A549 (cell line): ENCODE data around the gene ATP5PB. TPM values are rescaled to one million over a fixed set of nuclear protein-coding genes. Genes with fewer than 3 reads are reported as not detected.
A peak's percentile ranks its signal among the peaks of the same experiment; 100 is the strongest.

Source experiments
- ATAC-seq, 2 experiments: fragments of 200-7000 bp in 1 of 2; fragments of >200 bp in 1 of 2; cut with Nextera tagmentation in 1 of 2; cut with Tn5 transposase in 1 of 2; 3 replicates each; pipeline versions ENCODE4 v1.8.0 to v1.9.1; 2018 to 2020; ENCODE audit warnings: mild to moderate bottlenecking in 1 of 2, moderate library complexity in 1 of 2
- CTCF ChIA-PET: fragments of 300-600 bp; sonication (Branson Sonifier 250); formaldehyde crosslinking; extraction: SDS; loops from one replicate; lab custom pipeline; 2021; ENCODE audit warnings: antibody characterized with exemption, inconsistent platforms; lab: Yijun Ruan, JAX
- POLR2A ChIA-PET: fragments of 350-600 bp; formaldehyde crosslinking; extraction: SDS; loops from one replicate; lab custom pipeline; 2021; ENCODE audit warnings: antibody characterized with exemption, inconsistent platforms; lab: Yijun Ruan, JAX
- DNase-seq, 2 experiments: peaks; one replicate each; pipeline versions ENCODE4 v3.0.0 to v3.0.0-alpha.2; 2011 to 2016; ENCODE audit warnings: low read depth in 1 of 2, low spot score in 1 of 2
- FAIRE-seq: peaks from 2 replicates; lab custom pipeline; 2011; peaks lifted over from hg19 to GRCh38; lab: Jason Lieb, UNC
- H3K27ac ChIP-seq, 2 experiments: fragments of >200 bp; sonication (Bioruptor Twin); formaldehyde crosslinking; 3 replicates each; pipeline ENCODE4 v1.5.1; 2016 to 2017
- H3K4me1 ChIP-seq: fragments of >200 bp; sonication (Bioruptor Twin); formaldehyde crosslinking; 3 replicates; pipeline ENCODE4 v1.6.1; 2016
- H3K4me2 ChIP-seq: fragments of >200 bp; sonication (Bioruptor Twin); formaldehyde crosslinking; 3 replicates; pipeline ENCODE4 v1.6.1; 2016
- H3K4me3 ChIP-seq: fragments of >200 bp; sonication (Bioruptor Twin); formaldehyde crosslinking; 3 replicates; pipeline ENCODE4 v1.5.1; 2016
- H3K9me3 ChIP-seq: fragments of >200 bp; sonication (Bioruptor Twin); formaldehyde crosslinking; 3 replicates; pipeline ENCODE4 v1.6.1; 2016
- BCL3 ChIP-seq: fragments of >200 bp; sonication (Bioruptor Twin); formaldehyde crosslinking; IDR thresholded peaks from 3 replicates; pipeline ENCODE4 v1.6.1; 2016
- BHLHE40 ChIP-seq: IDR thresholded peaks from 2 replicates; pipeline ENCODE4 v1.6.1; 2012; ENCODE audit warnings: low read depth, low read length, inconsistent platforms
- CHD2 ChIP-seq: fragments of 150-350 bp; IDR thresholded peaks from 2 replicates; pipeline ENCODE4 v1.6.1; 2014; ENCODE audit warnings: low read length; ENCODE audit not compliant: partially characterized antibody
- CHD4 ChIP-seq: fragments of 200-600 bp; sonication (generic); IDR thresholded peaks from 2 replicates; pipeline ENCODE4 v1.6.1; 2016; ENCODE audit warnings: antibody characterized with exemption, mild to moderate bottlenecking, borderline replicate concordance
- EHF ChIP-seq: fragments of 250-450 bp; sonication (Bioruptor Pico); IDR thresholded peaks from 2 replicates; pipeline ENCODE4 v1.5.0; 2020; ENCODE audit warnings: mild to moderate bottlenecking
- EP300 ChIP-seq, 2 experiments: fragments of >200 bp; sonication (Bioruptor Twin); formaldehyde crosslinking; IDR thresholded peaks; 2 replicates in 1 of 2; 3 replicates in 1 of 2; pipeline ENCODE4 v1.6.1; 2016 to 2017
- GATA3 ChIP-seq: IDR thresholded peaks from 2 replicates; pipeline ENCODE4 v1.6.1; 2012; ENCODE audit warnings: borderline replicate concordance
- HEYL ChIP-seq: fragments of 250-450 bp; sonication (Bioruptor Pico); IDR thresholded peaks from 2 replicates; pipeline ENCODE4 v1.8.0; 2021; ENCODE audit warnings: mild to moderate bottlenecking, moderate library complexity
- HOXA7 ChIP-seq: fragments of 250-450 bp; sonication (Bioruptor Pico); IDR thresholded peaks from 2 replicates; pipeline ENCODE4 v1.5.0; 2020; ENCODE audit warnings: mild to moderate bottlenecking, moderate library complexity
- HOXB13 ChIP-seq: fragments of 250-450 bp; sonication (Bioruptor Pico); IDR thresholded peaks from 2 replicates; pipeline ENCODE4 v1.5.0; 2020; ENCODE audit warnings: low read depth, mild to moderate bottlenecking, moderate library complexity
- KDM1A ChIP-seq: fragments of 200-600 bp; sonication (generic); IDR thresholded peaks from 2 replicates; pipeline ENCODE4 v1.6.1; 2016; ENCODE audit warnings: low read depth, mild to moderate bottlenecking
- KDM5A ChIP-seq: fragments of 200-600 bp; sonication (generic); IDR thresholded peaks from 2 replicates; pipeline ENCODE4 v1.6.1; 2016; ENCODE audit warnings: antibody characterized with exemption, mild to moderate bottlenecking
- NPAS2 ChIP-seq: fragments of 250-450 bp; sonication (Bioruptor Pico); IDR thresholded peaks from 2 replicates; pipeline ENCODE4 v1.8.0; 2022; ENCODE audit warnings: mild to moderate bottlenecking, moderate library complexity, borderline replicate concordance
- RAD21 ChIP-seq, 2 experiments: fragments of >200 bp in 1 of 2; sonication (Bioruptor Twin) in 1 of 2; formaldehyde crosslinking in 1 of 2; IDR thresholded peaks in 1 of 2; conservative IDR thresholded peaks in 1 of 2; 2 replicates in 1 of 2; 3 replicates in 1 of 2; pipeline ENCODE4 v1.6.1; 2012 to 2018; ENCODE audit warnings: inconsistent platforms in 1 of 2
- RFX5 ChIP-seq: fragments of 450-650 bp; IDR thresholded peaks from 2 replicates; pipeline ENCODE4 v1.7.1; 2014; ENCODE audit warnings: antibody characterized with exemption, mild to moderate bottlenecking, moderate library complexity
- RNF2 ChIP-seq: fragments of 200-600 bp; sonication (generic); IDR thresholded peaks from 2 replicates; pipeline ENCODE4 v1.6.1; 2016; ENCODE audit warnings: low read depth, mild to moderate bottlenecking, antibody characterized with exemption, moderate library complexity, borderline replicate concordance
- SMC3 ChIP-seq: fragments of >200 bp; sonication (Bioruptor Twin); formaldehyde crosslinking; IDR thresholded peaks from 3 replicates; pipeline ENCODE4 v1.6.1; 2018; ENCODE audit warnings: inconsistent platforms
- TP53 ChIP-seq: fragments of 250-450 bp; sonication (Bioruptor Pico); IDR thresholded peaks from 2 replicates; pipeline ENCODE4 v1.5.0; 2021; ENCODE audit warnings: mild to moderate bottlenecking, moderate library complexity
- ZFP36 ChIP-seq: fragments of 450-650 bp; IDR thresholded peaks from 2 replicates; pipeline ENCODE4 v1.6.1; 2014; ENCODE audit warnings: borderline replicate concordance; ENCODE audit not compliant: partially characterized antibody
- ZNF302 ChIP-seq: fragments of 250-450 bp; sonication (Bioruptor Pico); IDR thresholded peaks from 2 replicates; pipeline ENCODE4 v1.9.0; 2021; ENCODE audit warnings: inconsistent platforms, mild to moderate bottlenecking, moderate library complexity
- ZSCAN20 ChIP-seq: fragments of 250-450 bp; sonication (Bioruptor Pico); IDR thresholded peaks from 2 replicates; pipeline ENCODE4 v1.8.0; 2022; ENCODE audit warnings: mild to moderate bottlenecking, moderate library complexity
- WGBS: methylation state at CpG from one replicate; pipeline ENCODE4 v1.1.6; 2017; ENCODE audit errors: missing lambda C conversion rate; 5-methylcytosine and 5-hydroxymethylcytosine counted together
- polyA plus RNA-seq, 4 experiments: library from polyadenylated mRNA; depleted of rRNA in 3 of 4; stranded (reverse); fragments of >200 nt; fragmentation: RNase III in 1 of 4; extraction: RNeasy Plus Mini Kit Qiagen cat#74134 plus additional on column Dnase treatment in 1 of 4; gene quantifications; 2 replicates in 3 of 4; 3 replicates in 1 of 4; pipeline ENCODE4 v1.2.3, GENCODE V29; 2011 to 2017
- TF ChIP-seq, protein P1 (sequence below): fragments of >200 bp; sonication (Bioruptor Twin); formaldehyde crosslinking; IDR thresholded peaks from 3 replicates; pipeline ENCODE4 v1.5.1; 2016
- TF ChIP-seq, protein P2 (sequence below): fragments of 250-450 bp; sonication (Bioruptor Pico); IDR thresholded peaks from 2 replicates; pipeline ENCODE4 v1.5.0; 2020; ENCODE audit warnings: low read depth, mild to moderate bottlenecking, moderate library complexity

The ATP5PB gene
- polyA plus RNA-seq, 2 of the 4 experiments (the other 2 are of a cell fraction), result 275 to 300 TPM

DNA sequence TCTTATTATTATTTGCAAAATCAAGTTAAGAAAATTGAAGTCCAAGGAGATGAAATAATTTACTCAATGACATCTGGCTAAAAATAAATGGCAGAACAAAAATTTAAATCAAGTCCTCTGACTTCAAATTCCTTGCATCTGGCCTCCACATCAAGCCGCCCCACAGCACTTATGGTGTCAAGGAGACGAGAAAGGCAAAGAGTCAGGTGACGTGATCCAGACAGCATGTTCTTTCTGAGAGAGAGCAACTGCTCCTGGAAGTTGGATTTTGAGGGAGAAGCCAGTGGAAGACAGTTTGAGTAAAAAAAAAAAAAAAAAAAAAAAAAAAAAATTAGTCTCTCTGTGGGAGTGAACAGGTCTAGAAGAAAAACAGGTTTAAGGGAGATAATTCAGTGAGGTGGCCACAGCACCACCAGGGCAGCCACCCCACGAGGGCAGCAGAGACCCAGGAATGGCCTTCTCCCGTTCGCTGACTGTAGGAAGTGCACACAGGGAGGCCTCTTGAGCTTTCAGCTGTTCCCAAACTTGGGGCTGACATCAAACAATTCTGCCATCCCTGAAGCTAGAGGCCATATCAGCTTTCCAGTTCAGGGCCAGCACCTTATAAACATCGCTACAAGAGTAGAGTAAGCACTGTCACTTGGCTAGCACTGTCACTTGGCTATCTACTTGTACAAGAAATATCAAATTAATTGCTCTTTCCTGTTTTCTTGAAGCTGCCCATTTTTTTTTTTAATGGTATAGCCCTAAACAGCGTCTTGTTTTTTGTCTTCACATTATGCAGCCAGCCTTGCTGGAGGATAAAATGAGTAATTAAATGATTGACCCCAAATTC lies 32.3 kb downstream of the ATP5PB start:
- no peaks in the 10 kb centered on the region for H3K4me1 ChIP-seq
- ChIA-PET CTCF (interaction anchor here (0.5 to 4.0 kb wide), 27 partner anchors 9 to 889 kb away, joined by 3 to 26 read pairs (median 3); no protein-coding TSS in a partner anchor), POLR2A (no interaction called here)
- H3K4me2 ChIP-seq, result no peak overlapping the region
- TF ChIP-seq RAD21 (conservative IDR thresholded peaks at IDR 0.05 in 1 of 2, IDR thresholded peaks at IDR 0.05 in 1 of 2) (peak; percentile 73 to 83), GATA3 (no peak), SMC3 (peak; percentile 47; the same call in 2 of the 3 replicates)
- TF ChIP-seq, protein P1, sequence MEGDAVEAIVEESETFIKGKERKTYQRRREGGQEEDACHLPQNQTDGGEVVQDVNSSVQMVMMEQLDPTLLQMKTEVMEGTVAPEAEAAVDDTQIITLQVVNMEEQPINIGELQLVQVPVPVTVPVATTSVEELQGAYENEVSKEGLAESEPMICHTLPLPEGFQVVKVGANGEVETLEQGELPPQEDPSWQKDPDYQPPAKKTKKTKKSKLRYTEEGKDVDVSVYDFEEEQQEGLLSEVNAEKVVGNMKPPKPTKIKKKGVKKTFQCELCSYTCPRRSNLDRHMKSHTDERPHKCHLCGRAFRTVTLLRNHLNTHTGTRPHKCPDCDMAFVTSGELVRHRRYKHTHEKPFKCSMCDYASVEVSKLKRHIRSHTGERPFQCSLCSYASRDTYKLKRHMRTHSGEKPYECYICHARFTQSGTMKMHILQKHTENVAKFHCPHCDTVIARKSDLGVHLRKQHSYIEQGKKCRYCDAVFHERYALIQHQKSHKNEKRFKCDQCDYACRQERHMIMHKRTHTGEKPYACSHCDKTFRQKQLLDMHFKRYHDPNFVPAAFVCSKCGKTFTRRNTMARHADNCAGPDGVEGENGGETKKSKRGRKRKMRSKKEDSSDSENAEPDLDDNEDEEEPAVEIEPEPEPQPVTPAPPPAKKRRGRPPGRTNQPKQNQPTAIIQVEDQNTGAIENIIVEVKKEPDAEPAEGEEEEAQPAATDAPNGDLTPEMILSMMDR, result peak; percentile 51
- no peaks in the 10 kb centered on the region for H3K9me3 ChIP-seq
- H3K27ac ChIP-seq, result no peak overlapping the region
- no peak for FAIRE-seq
- ATAC-seq, result peak; percentile 93 to 97
- 41% methylated on average over 8 of the region's 8 CpGs for WGBS
- DNase-seq, result peak; percentile 31 to 43
- no peak overlapping the region for H3K4me3 ChIP-seq

- POLR2A ChIA-PET, result no interaction called here
- TF ChIP-seq HEYL (CRISPR knock-in tag) (no peak), ZFP36 (no peak), EHF (CRISPR knock-in tag) (no peak), TP53 (CRISPR knock-in tag) (no peak), RNF2 (no peak), GATA3 (no peak), ZNF302 (CRISPR knock-in tag) (no peak), KDM1A (no peak), CHD2 (no peak), ZSCAN20 (no peak), BHLHE40 (no peak)
- TF ChIP-seq, protein P2, sequence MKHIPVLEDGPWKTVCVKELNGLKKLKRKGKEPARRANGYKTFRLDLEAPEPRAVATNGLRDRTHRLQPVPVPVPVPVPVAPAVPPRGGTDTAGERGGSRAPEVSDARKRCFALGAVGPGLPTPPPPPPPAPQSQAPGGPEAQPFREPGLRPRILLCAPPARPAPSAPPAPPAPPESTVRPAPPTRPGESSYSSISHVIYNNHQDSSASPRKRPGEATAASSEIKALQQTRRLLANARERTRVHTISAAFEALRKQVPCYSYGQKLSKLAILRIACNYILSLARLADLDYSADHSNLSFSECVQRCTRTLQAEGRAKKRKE (CRISPR knock-in tag), result no peak
- no peak overlapping the region for H3K4me3 ChIP-seq
Observed at GRCh38 chr1:111483166-111483565, 33.9 kb downstream of the ATP5PB start.

DNA sequence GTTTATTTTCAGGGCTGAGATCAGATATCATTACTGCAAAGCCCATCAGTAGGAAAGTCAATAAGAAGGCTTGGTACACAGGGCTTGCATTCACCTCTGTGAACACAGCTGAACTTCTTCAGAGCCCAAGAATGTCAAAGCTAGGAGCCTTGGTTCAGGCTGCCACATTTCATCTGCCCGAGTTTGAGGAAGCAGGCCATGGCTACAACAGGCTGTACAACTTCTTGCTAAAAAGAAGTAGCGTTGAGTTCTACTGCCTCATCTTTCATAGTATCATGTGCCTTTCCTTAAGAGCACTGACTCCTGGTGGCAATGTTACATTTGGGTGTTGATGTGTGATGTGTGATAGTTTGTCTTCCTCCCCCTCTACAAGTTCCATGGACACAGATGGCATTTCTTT lies 34.6 kb downstream of the ATP5PB start:
- TF ChIP-seq HEYL (CRISPR knock-in tag) (no peak), RFX5 (no peak), HOXA7 (CRISPR knock-in tag) (no peak), EP300 (IDR thresholded peaks at IDR 0.05) (no peak), BCL3 (no peak), CHD4 (no peak), HOXB13 (CRISPR knock-in tag) (no peak), NPAS2 (CRISPR knock-in tag) (no peak), ZSCAN20 (no peak), KDM5A (no peak)
- no peak for DNase-seq
- no peak for ATAC-seq
- no peak for FAIRE-seq
- ChIA-PET CTCF (interaction anchor here (0.6 kb wide), 1 partner anchor 112 kb away, joined by 3 read pairs; no protein-coding TSS in a partner anchor), POLR2A (no interaction called here)
- H3K4me3 ChIP-seq, result no peak overlapping the region
- no peaks in the 10 kb centered on the region for H3K9me3 ChIP-seq
- no peaks in the 10 kb centered on the region for H3K4me1 ChIP-seq
- no peak overlapping the region for H3K27ac ChIP-seq
- 44% methylated on average over 2 of the region's 2 CpGs for WGBS
- H3K4me2 ChIP-seq, result no peak overlapping the region

More at GRCh38 chr1:111483166-111483565, 33.9 kb downstream of the ATP5PB start:
- WGBS, result 57% methylated on average over 3 of the region's 3 CpGs
- FAIRE-seq, result no peak
- no peak overlapping the region for H3K4me2 ChIP-seq
- H3K9me3 ChIP-seq, result no peaks in the 10 kb centered on the region
- ATAC-seq, result no peak
- DNase-seq, result no peak
- no peaks in the 10 kb centered on the region for H3K4me1 ChIP-seq
- no peak overlapping the region for H3K27ac ChIP-seq
- CTCF ChIA-PET, result interaction anchor here (1.4 to 4.0 kb wide), 4 partner anchors 14 to 264 kb away, joined by 3 to 26 read pairs (median 8); no protein-coding TSS in a partner anchor
